K562 (cell line): ENCODE data around the gene FUT6. TPM values are rescaled to one million over a fixed set of nuclear protein-coding genes. Genes with fewer than 3 reads are reported as not detected.

ENCODE experiments used
- ATF1 ChIP-seq, 2 experiments: fragments of 450-650 bp in 1 of 2; IDR thresholded peaks; 2 replicates each; pipeline ENCODE4 v1.6.1; 2016; ENCODE audit warnings: missing compliant biosample characterization in 1 of 2, missing genetic modification characterization in 1 of 2
- HCFC1 ChIP-seq: IDR thresholded peaks from 2 replicates; pipeline ENCODE4 v1.6.1; 2012; ENCODE audit warnings: low read depth, low read length, improper control_type of control experiment
- KLF16 ChIP-seq: IDR thresholded peaks from 2 replicates; pipeline ENCODE4 v1.6.1; 2016; ENCODE audit warnings: antibody characterized with exemption
- SMARCA5 ChIP-seq: fragments of 450-650 bp; IDR thresholded peaks from 2 replicates; pipeline ENCODE4 v1.6.1; 2016
- SMARCB1 ChIP-seq: IDR thresholded peaks from 2 replicates; pipeline ENCODE4 v1.6.1; 2011; ENCODE audit warnings: improper control_type of control experiment, low read depth; ENCODE audit not compliant: insufficient read length
- TEAD1 ChIP-seq, 2 experiments: fragments of 450-650 bp in 1 of 2; sonication (generic) in 1 of 2; formaldehyde crosslinking; IDR thresholded peaks; 2 replicates each; pipeline versions ENCODE4 v1.4.0 to v1.8.0; 2020 to 2022; ENCODE audit warnings: mild to moderate bottlenecking in 2 of 2, missing genetic modification reagents in 1 of 2
- ZBTB7A ChIP-seq: IDR thresholded peaks from 2 replicates; pipeline ENCODE4 v1.6.1; 2011; ENCODE audit warnings: low read depth, mild to moderate bottlenecking, low read length, moderate library complexity, borderline replicate concordance; ENCODE audit not compliant: control insufficient read depth
- ZNF57 ChIP-seq: fragments of 450-650 bp; formaldehyde crosslinking; IDR thresholded peaks from 2 replicates; pipeline ENCODE4 v1.4.0; 2020; ENCODE audit warnings: mild to moderate bottlenecking, moderate library complexity
- polyA plus RNA-seq, 8 experiments: library from polyadenylated mRNA; depleted of rRNA in 4 of 8; stranded (reverse) in 5 of 8; unstranded in 3 of 8; fragments of >200 nt; fragmentation: Nextera tagmentation in 2 of 8; fragmentation: Illumina TruSeq in 1 of 8; extraction: Ambion mirVana in 2 of 8; extraction: Trizol in 1 of 8; gene quantifications; 2 replicates each; pipeline versions ENCODE4 v1.2.1 to v1.2.3, GENCODE V29; 2011 to 2014; ENCODE audit warnings: inconsistent platforms in 1 of 8, missing spikeins in 1 of 8
- total RNA-seq, 7 experiments: library from RNA; depleted of rRNA in 6 of 7; stranded (reverse); fragments of >200 nt in 6 of 7; fragmentation: Illumina TruSeq in 2 of 7; extraction: Trizol in 2 of 7; gene quantifications; 2 replicates each; pipeline versions ENCODE4 v1.2.1 to v1.2.3, GENCODE V29; 2011 to 2021; ENCODE audit warnings: low replicate concordance in 1 of 7
- TF ChIP-seq, protein P1 (sequence below), 2 experiments: fragments of 450-650 bp in 1 of 2; sonication (generic) in 1 of 2; formaldehyde crosslinking in 1 of 2; IDR thresholded peaks; 2 replicates each; pipeline versions ENCODE4 v1.7.1 to v1.9.0; 2016 to 2022; ENCODE audit warnings: inconsistent platforms in 1 of 2, mild to moderate bottlenecking in 1 of 2, missing genetic modification reagents in 1 of 2
- TF ChIP-seq, protein P2 (sequence below): IDR thresholded peaks from 2 replicates; pipeline ENCODE4 v1.6.1; 2011; ENCODE audit warnings: borderline replicate concordance, low read depth, mild to moderate bottlenecking, moderate library complexity, low read length; ENCODE audit not compliant: insufficient read depth, poor library complexity, severe bottlenecking
- TF ChIP-seq, protein P3 (sequence below): fragments of 450-650 bp; IDR thresholded peaks from 2 replicates; pipeline ENCODE4 v1.7.1; 2018; ENCODE audit warnings: mild to moderate bottlenecking, low read depth; ENCODE audit not compliant: partially characterized antibody

FUT6 gene
- total and polyA plus RNA-seq, 9 of the 15 experiments (the other 6 are each of a cell fraction or from before 2014, with no cell fraction given): 0.04 TPM; not detected in 8

GRCh38 chr19:5803752-5804515, 35.6 kb downstream of the FUT6 start (continued):
- TF ChIP-seq ZBTB7A (peak; percentile 96), ZNF57 (no peak), SMARCB1 (no peak), KLF16 (peak; percentile 71), ATF1 (CRISPR knock-in tag; IDR thresholded peaks at IDR 0.05) (no peak), ATF1 (tag; IDR thresholded peaks at IDR 0.05) (peak; percentile 58), SMARCA5 (no peak), HCFC1 (peak; percentile 33; the same call in 1 of the 2 replicates), TEAD1 (CRISPR knock-in tag; IDR thresholded peaks at IDR 0.05) (peak in 1 of 2 experiments; percentile 98; a peak in 2 of 4 replicates)
- TF ChIP-seq, protein P1, sequence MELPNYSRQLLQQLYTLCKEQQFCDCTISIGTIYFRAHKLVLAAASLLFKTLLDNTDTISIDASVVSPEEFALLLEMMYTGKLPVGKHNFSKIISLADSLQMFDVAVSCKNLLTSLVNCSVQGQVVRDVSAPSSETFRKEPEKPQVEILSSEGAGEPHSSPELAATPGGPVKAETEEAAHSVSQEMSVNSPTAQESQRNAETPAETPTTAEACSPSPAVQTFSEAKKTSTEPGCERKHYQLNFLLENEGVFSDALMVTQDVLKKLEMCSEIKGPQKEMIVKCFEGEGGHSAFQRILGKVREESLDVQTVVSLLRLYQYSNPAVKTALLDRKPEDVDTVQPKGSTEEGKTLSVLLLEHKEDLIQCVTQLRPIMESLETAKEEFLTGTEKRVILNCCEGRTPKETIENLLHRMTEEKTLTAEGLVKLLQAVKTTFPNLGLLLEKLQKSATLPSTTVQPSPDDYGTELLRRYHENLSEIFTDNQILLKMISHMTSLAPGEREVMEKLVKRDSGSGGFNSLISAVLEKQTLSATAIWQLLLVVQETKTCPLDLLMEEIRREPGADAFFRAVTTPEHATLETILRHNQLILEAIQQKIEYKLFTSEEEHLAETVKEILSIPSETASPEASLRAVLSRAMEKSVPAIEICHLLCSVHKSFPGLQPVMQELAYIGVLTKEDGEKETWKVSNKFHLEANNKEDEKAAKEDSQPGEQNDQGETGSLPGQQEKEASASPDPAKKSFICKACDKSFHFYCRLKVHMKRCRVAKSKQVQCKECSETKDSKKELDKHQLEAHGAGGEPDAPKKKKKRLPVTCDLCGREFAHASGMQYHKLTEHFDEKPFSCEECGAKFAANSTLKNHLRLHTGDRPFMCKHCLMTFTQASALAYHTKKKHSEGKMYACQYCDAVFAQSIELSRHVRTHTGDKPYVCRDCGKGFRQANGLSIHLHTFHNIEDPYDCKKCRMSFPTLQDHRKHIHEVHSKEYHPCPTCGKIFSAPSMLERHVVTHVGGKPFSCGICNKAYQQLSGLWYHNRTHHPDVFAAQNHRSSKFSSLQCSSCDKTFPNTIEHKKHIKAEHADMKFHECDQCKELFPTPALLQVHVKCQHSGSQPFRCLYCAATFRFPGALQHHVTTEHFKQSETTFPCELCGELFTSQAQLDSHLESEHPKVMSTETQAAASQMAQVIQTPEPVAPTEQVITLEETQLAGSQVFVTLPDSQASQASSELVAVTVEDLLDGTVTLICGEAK (IDR thresholded peaks at IDR 0.05): no peak; the same call in 1 of the 2 replicates
- TF ChIP-seq, protein P1 (CRISPR knock-in tag; IDR thresholded peaks at IDR 0.05): peak; percentile 63
- TF ChIP-seq, protein P2, sequence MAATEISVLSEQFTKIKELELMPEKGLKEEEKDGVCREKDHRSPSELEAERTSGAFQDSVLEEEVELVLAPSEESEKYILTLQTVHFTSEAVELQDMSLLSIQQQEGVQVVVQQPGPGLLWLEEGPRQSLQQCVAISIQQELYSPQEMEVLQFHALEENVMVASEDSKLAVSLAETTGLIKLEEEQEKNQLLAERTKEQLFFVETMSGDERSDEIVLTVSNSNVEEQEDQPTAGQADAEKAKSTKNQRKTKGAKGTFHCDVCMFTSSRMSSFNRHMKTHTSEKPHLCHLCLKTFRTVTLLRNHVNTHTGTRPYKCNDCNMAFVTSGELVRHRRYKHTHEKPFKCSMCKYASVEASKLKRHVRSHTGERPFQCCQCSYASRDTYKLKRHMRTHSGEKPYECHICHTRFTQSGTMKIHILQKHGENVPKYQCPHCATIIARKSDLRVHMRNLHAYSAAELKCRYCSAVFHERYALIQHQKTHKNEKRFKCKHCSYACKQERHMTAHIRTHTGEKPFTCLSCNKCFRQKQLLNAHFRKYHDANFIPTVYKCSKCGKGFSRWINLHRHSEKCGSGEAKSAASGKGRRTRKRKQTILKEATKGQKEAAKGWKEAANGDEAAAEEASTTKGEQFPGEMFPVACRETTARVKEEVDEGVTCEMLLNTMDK: peak; percentile 71
- TF ChIP-seq, protein P3, sequence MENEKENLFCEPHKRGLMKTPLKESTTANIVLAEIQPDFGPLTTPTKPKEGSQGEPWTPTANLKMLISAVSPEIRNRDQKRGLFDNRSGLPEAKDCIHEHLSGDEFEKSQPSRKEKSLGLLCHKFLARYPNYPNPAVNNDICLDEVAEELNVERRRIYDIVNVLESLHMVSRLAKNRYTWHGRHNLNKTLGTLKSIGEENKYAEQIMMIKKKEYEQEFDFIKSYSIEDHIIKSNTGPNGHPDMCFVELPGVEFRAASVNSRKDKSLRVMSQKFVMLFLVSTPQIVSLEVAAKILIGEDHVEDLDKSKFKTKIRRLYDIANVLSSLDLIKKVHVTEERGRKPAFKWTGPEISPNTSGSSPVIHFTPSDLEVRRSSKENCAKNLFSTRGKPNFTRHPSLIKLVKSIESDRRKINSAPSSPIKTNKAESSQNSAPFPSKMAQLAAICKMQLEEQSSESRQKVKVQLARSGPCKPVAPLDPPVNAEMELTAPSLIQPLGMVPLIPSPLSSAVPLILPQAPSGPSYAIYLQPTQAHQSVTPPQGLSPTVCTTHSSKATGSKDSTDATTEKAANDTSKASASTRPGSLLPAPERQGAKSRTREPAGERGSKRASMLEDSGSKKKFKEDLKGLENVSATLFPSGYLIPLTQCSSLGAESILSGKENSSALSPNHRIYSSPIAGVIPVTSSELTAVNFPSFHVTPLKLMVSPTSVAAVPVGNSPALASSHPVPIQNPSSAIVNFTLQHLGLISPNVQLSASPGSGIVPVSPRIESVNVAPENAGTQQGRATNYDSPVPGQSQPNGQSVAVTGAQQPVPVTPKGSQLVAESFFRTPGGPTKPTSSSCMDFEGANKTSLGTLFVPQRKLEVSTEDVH: peak; percentile 89
